ENCODE results near the gene SORL1.
A peak's percentile ranks its signal among the peaks of the same experiment; 100 is the strongest.

Gene SORL1

DNA sequence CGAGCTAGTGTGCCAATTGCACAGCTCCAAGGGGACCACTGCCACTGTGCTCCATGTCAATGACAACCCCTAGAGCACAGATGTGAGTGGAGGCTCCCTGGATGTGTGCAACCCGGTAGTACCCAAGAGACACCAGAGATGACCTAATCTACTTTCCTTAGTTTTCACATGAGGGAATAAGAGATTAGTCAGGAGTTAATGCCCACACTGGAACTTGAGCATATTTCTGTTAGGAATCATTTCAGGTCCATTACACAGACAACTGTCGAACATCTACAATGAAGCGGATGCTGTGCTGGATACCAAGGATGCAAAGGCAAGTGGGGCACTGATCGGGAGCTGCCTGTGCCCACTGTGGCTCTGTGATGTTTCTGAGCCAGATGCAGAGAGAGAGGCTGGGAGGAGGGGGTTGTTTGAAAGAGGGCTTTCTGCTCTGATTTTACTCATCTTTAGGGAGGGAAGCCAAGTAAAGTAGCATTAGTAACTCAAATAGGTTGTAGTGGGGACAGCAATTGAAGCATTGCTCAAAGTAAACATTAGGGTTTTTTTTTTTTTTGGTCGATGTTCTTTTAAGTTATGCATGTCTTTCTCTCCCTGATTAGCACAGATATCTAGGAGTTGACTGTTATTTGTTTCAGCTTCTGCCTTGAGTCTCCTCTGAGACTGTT is 83.1 kb downstream of the SORL1 start:
- DNase-seq, result no peak

DNA sequence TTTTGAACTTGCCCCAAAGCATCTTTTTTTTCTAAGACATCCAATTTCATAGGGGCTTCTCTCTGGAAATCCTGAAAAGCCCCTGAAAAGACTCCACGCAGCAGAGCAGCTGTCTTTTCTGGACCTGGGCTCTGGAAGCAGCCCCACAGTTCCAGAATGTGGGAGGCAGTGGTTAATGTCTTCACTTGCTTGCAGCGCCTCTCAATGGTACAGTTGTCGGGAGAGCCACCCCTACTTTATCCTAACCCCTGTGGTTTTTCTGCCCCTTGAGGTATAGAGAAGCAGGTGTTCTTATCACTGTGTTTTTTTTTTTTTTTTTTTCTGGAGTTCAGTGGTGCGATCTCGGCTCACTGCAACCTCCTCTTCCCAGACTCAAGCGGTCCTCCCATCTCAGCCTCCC is 84.0 kb downstream of the SORL1 start:
- no peak for DNase-seq

DNA sequence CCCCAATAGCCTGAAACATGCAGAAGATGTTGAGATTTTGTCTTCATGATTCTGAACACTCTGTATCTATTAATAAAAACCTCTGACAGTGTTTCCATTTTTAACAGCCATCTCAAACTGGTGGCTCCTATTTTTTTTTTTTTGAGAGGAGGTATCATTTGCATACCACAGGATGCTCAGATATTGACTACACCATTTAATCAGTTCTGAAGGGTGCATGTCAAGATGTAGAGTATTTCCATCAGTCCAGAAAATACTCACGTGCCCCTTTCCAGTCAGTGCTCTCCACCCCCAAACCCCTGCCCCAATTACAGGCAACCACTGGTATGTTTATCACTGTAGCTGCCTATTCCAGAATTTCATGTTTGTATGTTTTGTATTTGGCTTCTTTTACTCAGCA is 85.9 kb downstream of the SORL1 start:
- no peak for DNase-seq

DNA sequence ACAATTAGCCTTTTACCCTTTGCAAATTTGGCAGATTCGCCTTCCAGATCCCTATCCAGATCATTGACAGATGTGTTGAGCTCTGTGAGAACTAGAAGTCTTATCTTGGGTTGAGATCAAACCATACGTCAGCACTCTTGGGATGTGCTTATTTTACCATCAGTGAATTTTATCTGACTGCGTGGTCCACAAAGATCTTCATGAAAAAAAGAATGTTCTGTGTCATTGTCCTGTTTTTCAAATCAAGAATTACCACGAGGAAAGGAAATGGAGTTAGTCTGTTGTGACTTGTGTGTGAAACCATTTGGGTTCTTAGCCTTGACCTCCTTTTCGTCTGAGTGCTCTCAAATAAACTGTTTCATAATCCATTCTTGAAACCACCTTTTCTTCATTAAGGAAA is 86.9 kb downstream of the SORL1 start:
- no peak for DNase-seq

DNA sequence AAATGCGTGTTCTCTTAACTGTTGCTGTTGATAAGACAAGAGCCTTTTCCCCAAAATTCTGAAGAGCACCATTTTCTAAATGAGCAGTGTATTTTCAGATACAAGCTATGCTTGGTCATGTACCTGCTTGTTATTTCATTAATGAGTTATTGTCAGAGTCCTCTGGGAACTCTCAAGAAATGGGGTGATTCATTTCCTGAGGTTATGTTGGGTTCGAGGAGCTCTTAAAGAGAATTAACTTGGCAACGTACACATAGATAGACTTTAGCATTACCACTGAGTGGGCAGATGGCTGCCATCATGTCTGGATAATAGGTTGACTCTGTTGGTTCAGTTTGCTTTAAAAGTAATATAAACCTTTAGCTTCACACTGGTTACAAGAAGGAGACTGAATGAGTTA is 88.5 kb downstream of the SORL1 start:
- DNase-seq, result no peak

DNA sequence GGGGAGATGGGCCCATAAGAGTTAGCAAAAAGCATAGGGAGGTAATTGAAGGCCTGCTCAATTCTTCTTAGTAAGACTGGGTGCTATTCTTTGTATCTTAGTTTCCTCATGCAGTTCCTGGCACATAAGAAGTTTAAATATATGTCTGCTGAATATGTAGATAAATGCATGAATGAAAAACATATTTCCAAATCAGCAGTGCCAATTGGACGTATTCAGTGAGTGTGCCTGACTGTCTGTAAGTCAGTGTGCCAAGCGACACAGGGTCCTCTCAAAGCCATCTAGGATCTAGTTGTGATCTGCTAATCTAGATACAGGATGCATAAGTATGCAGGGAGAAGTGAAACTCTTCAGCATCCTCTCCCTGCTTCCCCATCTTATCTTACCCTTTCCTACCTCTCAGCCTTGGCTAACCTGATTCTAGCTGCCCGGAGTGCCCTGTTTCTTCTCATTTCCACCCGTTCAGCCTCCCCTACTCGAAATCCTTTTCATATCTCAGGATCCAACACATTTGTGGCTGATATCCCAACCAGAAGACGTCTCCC is 91.8 kb downstream of the SORL1 start:
- DNase-seq, result no peak

DNA sequence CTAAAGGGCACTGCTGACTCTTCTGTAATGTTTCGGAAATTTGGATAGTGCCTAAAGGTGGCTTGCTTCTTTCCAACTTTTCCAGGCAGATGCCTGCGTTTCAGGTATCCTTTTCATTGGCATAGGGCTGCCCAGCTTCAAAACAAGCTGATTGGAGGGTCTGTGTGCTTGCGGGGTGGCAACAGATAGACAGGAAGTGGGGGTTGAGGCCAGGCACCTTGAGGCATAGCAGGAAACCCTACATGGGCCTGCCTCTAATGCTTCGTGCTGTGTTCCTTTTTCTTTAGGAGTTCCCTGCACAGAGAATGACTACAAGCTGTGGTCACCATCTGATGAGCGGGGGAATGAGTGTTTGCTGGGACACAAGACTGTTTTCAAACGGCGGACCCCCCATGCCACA is 92.8 kb downstream of the SORL1 start:
- DNase-seq, result peak; percentile 42

DNA sequence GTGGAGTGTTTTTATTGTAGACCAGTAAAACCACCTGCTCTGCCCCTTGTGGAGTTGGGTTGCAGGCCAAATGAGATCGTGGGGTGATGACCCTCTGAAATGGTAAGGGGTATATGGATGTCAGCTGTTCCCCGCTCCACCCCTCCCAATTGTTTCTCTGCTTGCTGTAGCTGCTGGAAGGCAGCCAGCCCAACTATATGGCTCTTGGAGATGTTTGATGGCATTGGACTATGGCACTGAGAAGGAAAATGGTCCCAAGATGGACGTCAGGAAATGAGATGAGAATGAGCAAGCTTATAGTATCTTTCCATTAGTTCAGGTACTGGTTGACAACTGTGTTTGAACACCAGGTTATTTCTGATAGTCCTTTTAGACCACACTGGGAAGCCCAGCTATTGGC is 95.5 kb downstream of the SORL1 start:
- no peak for DNase-seq

DNA sequence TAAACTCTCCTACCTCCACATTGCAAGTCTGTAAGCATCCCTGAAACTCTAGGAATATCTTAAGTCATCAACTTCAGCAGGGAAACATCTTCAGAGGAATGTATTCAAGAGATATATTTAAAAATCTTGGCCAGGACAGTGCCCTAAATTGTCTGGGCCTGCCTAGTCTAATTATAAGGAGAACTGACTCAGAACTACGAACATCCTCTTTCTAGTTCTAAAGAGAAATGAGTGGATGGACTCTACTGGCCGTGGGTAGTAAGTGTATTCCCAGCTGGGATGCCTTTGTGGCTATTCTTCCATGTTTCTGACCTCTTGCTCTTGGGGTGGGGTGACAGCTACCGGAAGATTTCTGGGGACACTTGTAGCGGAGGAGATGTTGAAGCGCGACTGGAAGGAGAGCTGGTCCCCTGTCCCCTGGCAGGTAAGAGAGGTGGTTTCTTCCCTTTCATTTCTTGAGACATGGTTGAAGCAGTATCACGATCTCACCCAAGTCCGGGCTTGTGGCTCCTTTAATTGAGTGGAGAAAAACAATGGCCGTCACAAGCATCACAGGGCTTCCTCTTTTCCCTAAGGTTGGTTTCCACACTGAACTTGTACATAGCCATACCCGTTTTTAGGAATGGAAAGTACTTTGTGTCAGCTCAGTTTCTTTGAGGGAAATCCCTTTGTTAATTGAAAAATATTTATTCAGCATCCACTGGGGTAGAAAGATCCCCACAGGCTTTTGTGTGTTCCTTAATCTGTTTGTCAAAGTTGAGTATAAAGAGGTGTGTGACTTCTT is 98.3 kb downstream of the SORL1 start:
- no peak for DNase-seq

DNA sequence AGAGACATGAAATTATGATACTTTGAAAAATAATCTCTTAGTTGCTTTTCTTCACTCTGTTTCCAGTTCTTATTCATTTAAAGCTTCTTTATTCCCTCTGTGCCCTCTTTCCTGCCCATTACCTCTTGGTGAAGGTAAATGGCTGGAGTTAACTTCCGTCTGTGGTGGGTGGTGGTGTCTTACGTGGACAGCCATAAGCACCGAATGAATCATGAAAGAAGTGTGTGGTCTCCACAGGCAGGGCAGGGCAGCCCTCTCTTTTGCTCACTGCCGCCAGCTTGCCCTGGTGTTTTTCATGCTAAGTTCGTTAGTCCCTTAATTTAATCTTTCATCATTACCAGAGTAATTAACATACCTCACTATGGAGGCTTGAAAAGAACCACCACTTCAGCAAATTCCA is 99.3 kb downstream of the SORL1 start:
- no peak for DNase-seq

DNA sequence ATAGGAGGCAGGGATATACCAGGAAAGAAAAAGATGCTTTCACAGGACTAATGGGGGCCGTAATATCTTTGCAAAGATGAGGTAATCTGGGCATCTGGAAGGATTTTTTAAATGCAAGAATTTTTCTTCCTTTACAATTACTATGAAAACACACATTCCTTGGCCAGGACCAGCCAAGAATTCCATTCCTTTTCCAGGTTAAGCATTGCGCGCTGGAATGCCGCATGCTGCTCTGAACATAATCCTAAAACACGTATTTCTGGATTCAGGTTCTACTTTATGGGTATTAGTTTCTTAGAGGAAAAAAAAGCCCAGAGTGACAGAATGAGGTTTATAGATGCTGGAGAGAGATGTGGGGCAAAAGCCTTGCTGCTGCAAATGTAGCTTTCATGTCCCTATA is 100.0 kb downstream of the SORL1 start:
- no peak for DNase-seq

DNA sequence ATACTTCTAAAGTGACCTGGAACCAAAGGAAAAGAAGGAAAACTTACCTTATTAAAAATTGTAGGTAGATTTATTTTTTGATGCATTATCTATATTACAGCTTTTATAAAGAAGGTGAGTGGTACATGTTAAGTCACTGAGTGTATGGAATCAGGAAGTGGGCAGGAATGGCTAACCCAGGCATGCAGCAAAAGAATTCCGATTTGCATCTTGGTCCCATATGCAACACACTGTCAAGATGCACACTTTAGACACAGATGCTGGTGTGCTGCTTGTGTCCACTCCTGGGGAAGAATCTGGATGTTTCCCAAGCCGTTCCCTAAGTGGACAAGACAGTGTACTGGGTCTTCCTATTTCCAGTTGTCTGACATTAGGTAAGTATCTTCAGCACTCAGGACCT is 100.5 kb downstream of the SORL1 start:
- DNase-seq, result no peak

DNA sequence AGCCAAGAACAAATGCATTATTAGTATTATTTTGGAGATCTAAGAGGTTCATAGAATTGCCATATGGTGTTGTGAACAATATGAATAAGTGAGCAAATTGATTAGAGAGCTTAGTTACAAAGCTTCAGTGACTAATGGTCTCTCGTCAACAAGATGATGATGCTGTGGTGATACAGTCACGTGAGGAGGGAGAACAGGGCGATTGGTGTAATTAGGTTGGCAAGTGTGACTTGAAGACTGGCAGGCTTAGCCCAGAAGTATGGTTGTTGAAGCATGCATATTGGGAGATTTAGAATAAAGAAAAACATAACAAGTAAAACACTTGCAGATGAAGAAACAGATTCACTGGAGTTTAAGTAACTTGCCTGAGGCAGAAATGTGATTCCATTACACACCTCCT is 101.3 kb downstream of the SORL1 start:
- no peak for DNase-seq

DNA sequence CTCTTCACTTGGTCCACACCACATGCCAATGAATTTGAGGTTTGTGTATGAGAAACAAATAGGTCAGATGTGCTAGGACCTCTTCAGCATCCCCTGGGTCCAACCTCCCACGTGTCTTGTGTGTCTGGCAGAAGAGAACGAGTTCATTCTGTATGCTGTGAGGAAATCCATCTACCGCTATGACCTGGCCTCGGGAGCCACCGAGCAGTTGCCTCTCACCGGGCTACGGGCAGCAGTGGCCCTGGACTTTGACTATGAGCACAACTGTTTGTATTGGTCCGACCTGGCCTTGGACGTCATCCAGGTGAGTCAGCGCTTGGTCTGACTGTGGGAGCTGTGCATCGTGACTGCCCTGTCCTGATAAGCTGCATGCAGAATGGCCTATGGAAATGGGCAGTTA is 101.7 kb downstream of the SORL1 start:
- DNase-seq, result no peak

DNA sequence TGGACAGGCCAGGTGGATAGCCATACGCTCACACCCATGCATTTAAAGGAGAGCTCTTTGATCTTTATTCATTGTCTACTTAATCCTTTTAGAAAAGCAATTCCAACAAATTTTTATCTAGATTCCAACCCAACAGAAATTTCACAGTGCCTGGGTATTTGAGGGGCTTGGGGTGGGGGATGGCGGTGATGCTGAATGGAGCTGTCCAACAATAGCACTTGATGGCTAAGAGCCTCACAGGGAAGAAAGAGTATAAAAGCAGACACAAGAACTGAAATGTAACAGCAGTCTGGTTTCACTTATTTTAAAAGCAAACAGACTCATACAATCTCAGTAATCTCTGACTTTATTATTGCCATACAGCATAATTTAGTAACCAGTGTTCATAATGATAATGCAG is 102.4 kb downstream of the SORL1 start:
- no peak for DNase-seq

DNA sequence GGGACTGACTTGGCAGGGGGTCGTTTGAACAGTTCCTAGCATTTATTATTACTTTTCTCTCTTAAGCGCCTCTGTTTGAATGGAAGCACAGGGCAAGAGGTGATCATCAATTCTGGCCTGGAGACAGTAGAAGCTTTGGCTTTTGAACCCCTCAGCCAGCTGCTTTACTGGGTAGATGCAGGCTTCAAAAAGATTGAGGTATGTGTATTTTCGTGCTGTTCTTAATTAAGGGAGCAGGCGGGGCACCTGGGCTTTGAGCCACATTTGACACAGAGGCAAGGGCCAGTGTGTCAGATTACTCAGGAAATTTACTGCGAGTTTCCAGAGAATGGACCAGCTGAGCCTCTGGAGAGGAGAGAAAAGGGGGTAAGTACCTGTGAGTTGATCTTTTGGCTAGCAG is 103.0 kb downstream of the SORL1 start:
- DNase-seq, result no peak

DNA sequence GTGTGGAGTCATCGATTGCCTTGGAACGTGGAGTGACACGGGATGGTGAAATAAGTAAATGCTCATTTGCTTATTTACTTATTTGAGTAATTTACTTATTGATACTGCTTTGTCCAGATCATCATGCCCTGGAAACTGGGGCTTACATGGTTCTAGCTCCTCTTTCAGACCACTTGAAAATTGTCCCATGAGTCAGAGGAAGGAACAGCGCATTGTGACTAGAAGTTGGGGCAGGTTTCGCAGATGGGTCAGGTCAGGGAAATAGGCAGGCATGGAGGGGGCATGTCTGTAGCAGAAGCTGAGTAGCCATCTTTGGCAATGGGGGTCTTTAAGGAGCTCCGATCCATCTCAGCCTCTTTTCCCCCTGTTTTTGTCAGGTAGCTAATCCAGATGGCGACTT is 104.8 kb downstream of the SORL1 start:
- DNase-seq, result no peak

DNA sequence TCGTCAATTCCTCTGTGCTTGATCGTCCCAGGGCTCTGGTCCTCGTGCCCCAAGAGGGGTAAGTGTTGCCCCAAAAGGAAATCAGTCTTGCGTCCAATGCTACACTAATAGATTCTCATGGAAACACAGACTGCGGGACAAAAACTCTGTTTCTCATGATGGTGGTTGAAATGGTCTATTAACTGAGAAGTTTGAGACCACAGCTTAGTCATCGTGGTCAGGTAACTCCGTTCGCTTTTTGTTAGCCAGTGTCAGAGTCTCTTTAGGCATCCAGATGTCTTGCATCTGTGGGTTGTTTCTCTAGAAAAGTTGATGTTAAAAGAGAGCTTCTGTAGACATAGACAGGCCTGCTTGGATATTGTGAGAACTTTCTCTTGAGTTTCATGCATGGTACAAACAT is 105.2 kb downstream of the SORL1 start:
- no peak for DNase-seq

DNA sequence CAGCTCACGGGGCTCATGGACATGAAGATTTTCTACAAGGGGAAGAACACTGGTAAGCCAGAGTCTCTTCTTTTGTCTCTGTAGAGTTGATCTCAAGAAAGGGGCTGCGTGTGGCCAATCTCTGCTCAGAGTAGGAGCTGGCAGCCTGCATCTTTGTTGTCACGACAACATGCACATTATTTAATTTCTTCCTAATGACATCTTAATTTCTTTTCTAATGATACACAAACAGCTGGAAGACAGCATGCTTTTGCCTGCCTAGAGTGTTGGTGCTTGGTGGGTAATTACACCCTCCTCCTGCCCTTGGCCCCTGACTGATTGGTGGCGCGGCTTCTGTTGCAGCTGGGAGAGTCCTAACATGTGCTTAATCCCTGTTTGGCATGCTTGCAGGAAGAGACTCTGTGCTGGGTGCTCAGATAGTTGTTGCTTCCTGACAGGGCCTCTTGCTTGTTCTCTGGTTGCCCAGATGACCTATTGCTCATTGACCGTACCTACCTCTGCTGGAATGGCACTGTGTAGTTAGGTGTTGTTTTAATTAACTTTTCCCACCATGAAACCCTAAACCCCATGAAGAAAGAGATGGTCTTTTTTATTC is 107.6 kb downstream of the SORL1 start:
- no peak for DNase-seq

DNA sequence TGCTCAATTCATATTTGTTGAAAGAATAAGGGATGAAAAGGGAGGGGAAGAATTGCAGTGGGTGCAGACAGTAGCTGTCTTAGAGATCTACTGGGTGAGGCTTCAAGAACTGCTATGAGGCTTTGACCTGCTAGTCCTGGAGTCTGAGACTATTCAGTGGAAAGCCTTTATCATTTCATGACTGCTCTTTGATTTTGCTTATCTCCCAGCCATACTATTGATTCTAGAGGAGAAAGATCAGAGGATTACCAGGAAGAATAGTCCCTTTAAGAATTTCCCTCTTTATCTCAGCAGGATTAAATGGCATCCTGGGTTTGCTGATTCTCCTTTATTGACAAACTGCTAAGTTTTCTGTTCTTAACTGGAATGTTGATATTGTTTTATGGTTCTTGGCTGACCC is 108.1 kb downstream of the SORL1 start:
- no peak for DNase-seq

DNA sequence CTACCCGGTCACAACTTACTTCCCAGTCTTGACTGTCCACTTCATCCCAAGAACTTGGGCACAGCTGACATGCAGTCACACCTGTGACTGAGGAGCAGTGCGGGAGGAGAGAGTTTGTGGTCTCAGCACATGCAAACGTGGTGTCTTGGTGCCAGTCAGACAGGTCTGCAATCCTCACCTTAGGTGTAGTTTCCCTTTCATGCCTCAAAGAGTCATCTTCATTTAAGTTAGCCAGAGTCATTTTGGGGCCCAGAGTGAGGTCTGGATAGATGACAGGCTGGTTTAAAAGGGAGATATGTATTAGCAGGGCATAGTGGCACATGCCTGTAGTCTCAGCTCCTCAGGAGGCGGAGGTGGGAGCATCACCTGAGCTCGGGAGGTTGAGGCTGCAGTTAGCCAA is 109.1 kb downstream of the SORL1 start:
- DNase-seq, result no peak

DNA sequence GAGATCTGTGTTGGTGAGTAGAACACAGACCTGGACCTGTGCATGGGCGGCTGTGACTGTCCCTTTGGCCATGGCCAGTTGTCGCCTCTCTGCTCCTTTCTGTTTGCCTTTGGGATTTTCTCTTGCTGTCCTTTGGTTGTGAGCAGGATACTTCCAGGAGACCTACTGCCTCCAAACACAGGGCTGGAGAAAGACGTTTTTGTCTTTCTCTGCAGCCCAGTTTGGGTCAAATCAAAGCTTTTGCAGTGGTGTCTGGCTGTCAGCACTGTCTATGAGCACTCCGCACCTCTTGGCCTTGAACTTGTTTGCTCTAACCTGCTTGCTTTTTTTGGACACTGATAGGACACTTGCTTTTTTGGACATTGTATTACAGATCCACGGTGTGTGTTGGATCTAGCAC is 109.6 kb downstream of the SORL1 start:
- no peak for DNase-seq

DNA sequence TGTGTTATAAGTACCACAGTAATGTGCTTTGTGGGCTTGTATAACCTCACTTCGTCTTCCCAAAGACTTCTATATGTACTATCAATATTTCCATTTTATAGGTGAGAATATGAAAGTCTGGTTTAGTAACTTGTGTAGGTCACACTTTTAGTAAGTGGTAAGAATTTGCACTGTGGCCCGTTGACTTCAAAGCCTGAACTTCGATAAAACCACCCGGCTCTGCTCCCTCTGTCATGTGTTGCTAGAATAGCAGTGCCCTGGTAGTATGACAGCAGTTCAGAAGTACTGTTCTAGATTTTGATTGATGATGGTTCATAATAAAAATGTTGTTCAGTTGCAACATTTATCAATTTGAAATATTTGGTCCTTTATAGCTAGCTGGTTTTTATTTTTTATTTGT is 110.9 kb downstream of the SORL1 start:
- DNase-seq, result peak; percentile 54

All from stimulated activated CD8-positive, alpha-beta memory T cell treated with anti-CD3 and anti-CD28 coated beads, Interleukin-4, amount 100 ng/mL, for 48 hours (primary cell).